SIG-M5 treated with dmso at 0.1 percent for 504 hours (cell line): Measurements from ENCODE around the gene NPAS3.

Experiments used
- DNase-seq: peaks from one replicate; lab custom pipeline; 2025; ENCODE audit not compliant: unreplicated experiment; lab: John Stamatoyannopoulos, UW

NPAS3 gene

GRCh38 chr14:33465846-33466700 is 527.4 kb downstream of the NPAS3 start:
- DNase-seq: no peak

GRCh38 chr14:33467971-33468370 is 529.3 kb downstream of the NPAS3 start:
- DNase-seq: no peak

- no peak for DNase-seq
Observed at GRCh38 chr14:33469898-33470297, 531.2 kb downstream of the NPAS3 start.

- DNase-seq: no peak
Observed at GRCh38 chr14:33471776-33472175, 533.1 kb downstream of the NPAS3 start.

DNA sequence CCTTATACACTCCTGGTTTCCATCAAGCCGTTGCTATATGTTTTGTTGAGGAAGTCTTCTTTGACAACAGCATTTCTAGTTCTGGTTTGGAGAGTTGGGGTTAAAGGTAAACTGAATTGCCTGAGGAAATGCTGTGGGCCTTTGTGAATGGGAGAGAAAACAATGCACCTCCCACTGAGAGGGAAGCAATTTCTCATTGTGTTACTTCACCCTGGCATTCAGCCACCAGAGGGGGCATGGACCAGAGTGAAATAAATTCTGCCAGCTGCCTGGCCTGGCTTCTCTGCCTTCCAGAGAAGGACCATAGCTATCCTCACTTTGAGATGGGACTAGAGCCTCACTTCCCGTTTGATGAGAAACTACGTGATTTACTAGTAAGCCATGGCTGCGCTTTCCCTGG is 536.9 kb downstream of the NPAS3 start:
- DNase-seq: peak; percentile 18

DNA sequence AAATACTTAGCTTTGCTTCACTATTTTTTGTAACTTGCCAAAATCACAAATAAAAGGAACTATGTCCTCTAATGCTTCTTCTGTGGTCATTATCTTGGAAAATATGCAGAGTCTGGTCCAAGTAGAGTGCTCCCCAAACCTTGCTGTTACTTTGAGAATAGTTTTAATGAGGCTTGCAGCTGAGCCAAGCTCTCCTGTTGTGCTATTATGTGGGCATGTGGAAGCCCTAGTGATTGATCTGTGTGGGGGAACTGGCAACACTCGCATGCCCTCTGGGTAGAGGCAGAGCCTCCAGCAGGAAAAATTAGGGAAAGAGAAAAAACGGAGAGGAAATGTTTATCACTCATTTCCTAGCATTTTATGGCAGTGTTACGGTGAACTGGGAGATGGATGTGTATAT is 539.1 kb downstream of the NPAS3 start:
- DNase-seq: no peak

GRCh38 chr14:33480071-33480886 is 541.6 kb downstream of the NPAS3 start:
- DNase-seq: no peak

GRCh38 chr14:33480887-33481184 is 542.2 kb downstream of the NPAS3 start:
- no peak for DNase-seq

- no peak for DNase-seq
Observed at GRCh38 chr14:33483110-33483509, 544.4 kb downstream of the NPAS3 start.

DNA sequence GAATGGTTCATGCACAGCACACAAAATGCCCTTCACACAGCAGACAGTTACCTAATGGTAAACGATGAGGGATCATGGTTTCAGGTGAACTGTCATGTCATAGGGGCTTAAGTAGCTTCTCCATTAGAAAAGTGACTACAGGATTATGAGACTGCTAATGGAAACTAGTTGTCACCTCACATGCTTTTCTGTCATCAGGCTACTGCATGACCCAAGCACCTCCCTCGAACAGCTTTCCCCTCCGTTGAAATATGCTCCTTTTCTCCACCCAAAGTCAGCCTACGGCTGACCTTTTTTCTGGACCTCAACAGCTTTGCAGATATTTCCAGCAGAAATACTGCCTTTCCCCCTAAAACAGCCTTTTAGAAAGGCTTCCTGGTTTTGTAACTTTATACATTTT is 544.9 kb downstream of the NPAS3 start:
- DNase-seq: no peak

DNA sequence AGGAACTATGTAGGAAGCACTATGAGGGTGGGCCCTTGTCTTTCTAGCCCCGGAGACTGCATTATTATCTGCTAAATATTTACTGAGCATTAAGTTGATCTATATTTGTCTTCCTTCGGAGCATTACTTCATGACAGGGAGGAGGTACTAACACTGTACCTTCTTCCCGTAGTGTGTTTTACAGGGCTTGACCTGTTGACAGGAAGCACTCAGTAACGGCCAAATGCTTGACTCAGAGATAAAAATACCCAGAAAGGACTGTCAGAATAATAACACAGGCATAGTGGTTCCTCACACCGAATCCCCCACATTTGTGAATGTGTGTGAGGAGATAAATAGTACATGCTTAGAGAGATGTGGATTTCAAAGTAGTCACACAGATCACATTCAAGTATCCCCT is 545.6 kb downstream of the NPAS3 start:
- DNase-seq: no peak

- no peak for DNase-seq
Observed at GRCh38 chr14:33486332-33486890, 547.7 kb downstream of the NPAS3 start.

DNA sequence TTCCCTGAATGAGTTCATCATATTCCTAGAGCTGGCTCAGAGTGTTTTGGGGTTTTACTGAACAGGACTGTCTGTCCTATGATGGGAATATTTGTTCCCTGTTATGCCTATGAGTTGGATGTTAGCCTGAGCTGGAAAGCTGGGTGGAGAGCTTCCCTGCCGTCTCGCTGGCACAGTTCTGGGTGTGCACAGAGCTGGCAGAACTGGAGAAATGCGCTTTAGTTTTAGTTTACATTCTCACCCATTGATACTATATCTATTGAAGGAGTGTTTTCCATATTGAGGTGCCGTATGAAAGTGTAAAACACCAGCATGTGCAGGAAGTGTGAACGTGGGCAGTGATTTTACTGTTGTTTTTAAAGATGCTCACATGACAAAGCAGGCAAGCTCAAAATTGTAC is 549.9 kb downstream of the NPAS3 start:
- no peak for DNase-seq

- no peak for DNase-seq
Observed at GRCh38 chr14:33490555-33490954, 551.9 kb downstream of the NPAS3 start.

GRCh38 chr14:33491112-33491511 is 552.4 kb downstream of the NPAS3 start:
- no peak for DNase-seq

DNA sequence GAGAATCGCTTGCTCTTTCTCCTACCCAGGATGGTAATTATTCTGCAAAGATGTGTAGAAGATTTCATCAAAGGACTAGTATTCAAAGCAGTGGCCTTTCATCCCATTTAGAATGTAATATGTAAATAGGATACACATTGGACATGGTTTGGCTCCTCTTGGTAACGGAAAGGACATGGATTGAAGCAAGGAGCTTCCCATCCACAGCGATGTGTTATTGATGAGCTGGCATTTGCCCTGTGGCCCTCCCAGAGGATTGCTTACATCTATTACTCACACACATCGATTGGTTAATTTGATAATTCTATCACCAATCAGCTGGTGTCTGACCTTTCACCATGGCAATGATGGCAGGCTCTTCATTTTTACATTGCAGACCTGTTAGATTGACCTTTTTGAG is 553.8 kb downstream of the NPAS3 start:
- DNase-seq: no peak

DNA sequence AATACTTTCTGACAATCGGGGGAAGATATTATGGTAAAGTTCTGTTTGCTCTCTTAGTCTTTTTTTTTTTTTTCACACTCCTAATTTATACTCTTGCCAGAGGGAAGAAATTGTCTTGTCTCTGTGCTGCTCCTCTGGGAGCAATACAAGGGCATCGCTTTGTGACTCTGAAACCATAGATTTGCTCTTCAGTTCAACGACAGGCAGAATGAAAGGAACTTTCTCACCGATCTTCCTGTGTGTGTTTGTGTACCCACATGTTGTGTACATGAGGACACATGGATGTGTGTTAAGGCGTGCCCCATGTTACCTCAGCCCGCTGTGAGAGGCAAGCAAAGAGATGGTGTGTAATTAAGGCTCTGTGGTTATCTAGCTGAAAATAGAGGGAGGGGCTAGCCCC is 554.6 kb downstream of the NPAS3 start:
- no peak for DNase-seq

DNA sequence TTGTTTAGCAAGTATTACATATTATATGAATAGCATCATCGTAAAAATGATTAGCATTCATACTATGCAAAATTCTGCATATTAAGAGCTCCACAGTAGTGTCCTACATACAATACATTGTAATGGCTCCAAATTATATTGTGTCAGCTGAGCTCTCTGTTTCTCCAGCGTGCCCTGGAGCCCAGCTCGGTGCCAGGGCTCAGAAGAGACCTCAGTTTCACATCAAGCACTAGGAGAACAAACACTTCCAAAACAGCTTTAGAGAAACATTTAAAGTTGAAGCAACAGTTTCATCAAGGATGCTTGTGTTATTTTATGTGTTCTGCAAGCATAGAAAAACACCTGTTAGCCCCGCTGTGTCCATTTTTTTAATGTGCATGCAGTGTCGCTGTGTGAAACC is 555.3 kb downstream of the NPAS3 start:
- DNase-seq: no peak

DNA sequence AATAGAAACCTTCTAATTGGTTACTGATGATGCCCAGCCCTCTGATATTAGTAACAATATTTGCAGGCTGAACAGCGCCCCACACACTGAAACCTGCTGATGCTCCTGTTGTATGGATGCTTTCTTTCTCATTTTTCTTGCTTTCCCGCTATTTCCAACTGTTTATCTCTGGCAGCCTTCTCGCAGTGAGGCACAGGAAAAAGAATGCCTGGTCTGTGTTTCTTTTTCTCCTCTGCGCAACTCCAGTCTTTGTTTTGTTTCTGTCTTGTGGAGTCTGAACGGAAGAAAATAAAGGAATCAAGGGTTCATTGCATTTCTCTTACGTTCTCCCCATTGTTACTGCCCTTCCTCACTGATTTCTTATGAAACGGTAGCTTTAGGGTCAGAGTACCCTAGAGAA is 561.0 kb downstream of the NPAS3 start:
- DNase-seq: no peak

DNA sequence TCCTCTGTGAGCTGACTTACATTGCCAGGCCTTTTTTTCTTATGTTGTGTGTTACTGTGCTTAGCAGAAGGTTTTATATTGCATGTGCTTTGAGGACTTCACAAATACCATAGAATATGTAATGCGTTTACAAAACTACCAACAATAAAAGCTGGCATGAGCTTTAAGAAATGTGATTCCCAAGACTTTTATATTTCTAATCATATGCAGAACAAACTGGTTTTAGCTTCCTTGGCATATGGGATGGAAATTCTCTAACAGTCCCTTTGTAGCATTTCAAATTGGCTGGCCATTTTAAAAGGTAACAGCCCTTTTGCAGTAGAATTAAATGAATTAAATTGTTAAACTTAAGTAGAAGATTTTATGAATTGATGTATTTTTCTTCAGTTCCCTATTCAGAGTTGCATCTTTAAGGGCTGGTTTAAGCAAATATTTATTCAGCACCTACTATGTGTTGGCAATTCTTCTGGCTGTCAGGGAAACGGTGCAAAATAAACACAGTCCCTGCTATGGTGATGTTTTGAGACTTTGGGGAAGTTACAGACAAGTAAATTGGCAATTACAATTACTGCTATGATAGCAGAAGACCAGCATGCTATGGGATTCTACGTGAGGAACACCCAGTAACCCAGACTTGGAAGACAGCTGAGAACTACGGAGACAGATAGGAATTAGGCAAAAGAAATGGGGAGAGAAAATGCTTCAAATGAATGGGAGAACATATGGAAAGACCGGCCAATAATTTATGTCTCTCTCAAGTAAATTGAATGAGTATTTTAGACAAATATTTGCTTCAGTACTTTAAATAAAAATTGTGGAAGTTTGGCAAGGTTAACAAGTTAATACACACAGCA is 565.8 kb downstream of the NPAS3 start:
- DNase-seq: no peak

DNA sequence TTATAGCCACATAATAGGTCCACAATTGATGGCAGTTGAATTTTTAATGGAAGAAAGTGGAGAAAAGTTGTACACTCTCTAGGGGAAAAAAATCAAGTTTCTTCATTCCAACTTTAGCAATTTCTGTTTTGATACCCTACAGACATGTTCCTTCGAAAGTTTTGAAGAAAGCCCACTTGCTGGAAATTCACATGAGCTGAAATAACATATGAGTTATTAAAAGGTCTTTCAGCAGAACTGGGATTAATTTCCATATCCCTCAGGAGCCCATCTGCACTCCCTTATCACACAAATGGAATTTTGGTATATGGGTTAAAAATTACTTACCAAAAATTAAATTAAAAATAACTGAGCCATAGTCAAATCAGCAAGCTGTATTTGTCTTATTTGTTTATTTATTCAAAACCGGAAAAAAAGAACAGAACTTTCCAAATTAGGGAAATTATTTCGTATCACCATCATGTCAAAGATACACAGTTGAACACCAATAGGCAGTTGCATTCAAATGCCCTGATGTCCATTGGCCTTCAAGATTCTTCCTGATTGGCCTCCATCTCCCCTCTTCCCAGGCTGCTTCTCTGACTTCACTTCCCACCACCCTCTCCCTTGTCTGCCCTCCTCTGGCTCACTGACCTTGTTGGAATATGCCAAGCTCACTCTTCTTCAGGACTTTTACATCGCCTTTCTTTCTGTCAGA is 566.7 kb downstream of the NPAS3 start:
- no peak for DNase-seq
